ENCODE data around the gene CBFA2T3. TPM values are rescaled to one million over a fixed set of nuclear protein-coding genes. Genes with fewer than 3 reads are reported as not detected.

Gene CBFA2T3
- total RNA-seq, 1 experiment from 2014 or later, result 2.9 TPM

DNA sequence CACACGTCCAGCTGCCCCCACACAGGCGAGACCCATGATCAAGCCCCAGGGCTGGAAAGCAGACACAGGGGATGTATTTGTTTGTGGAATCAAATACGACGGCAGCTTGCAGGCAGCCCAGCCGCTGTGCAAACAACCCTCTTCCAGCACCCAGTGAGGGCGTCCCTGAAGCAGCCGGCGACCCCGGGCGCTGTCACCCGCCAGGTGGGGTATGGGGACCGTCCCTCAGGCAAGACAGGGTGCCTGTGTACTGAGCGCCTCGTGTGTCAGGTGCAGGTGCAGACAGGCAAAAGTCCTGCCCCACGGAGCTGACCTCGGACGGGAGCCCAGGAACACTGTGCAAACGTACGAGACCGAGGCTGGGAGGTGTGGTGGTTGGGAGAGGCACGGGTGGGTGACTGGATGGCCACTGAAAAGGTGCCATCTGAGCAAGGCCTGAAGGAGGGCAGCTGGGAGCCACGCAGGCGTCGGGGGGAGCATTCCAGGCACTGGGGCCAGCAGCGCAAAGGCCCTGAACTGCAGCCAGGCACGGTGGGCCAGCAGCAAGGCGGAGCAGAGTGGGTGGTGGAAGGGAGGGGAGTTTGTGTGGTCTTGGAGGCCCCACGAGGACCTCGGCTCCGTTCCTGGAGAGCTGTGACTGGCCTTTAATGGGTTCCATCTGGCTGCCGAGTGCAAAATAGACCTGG is 48.5 kb downstream of the CBFA2T3 start:
- Histone ChIP-seq H3K27me3 (ENCODE audit: insufficient read depth, low read length) (no peaks in the 10 kb centered on the region), H3K4me2 (ENCODE audit: insufficient read depth, insufficient read length, low read length) (no peak overlapping the region), H3K18ac (ENCODE audit: insufficient read length, low read depth, low read length) (no peak overlapping the region), H2AFZ (ENCODE audit: low read length) (no peak overlapping the region), H3K23ac (ENCODE audit: insufficient read length, low read depth, low read length) (no peak overlapping the region), H4K20me1 (ENCODE audit: control insufficient read depth, insufficient read depth, insufficient read length) (no peaks in the 10 kb centered on the region), H3K4ac (ENCODE audit: low read depth, low read length) (no peak overlapping the region), H3K9me3 (ENCODE audit: control insufficient read depth, low read depth, low read length) (no peaks in the 10 kb centered on the region), H3K79me2 (ENCODE audit: insufficient read depth, low read length) (no peaks in the 10 kb centered on the region), H2AK5ac (ENCODE audit: insufficient read length, low read length) (no peak overlapping the region), H3K23me2 (ENCODE audit: insufficient read length, low read depth, low read length, poor library complexity, severe bottlenecking) (no peaks in the 10 kb centered on the region), H3K4me1 (ENCODE audit: insufficient read depth, low read length) (no peaks in the 10 kb centered on the region; the same call in 1 of the 2 replicates), H2BK12ac (ENCODE audit: insufficient read length, low read depth, low read length) (no peak overlapping the region), H3T11ph (ENCODE audit: low read length) (no peak overlapping the region), H3K9ac (ENCODE audit: extremely low read depth, insufficient read length, low read length) (no peak overlapping the region), H3K79me1 (ENCODE audit: insufficient read depth, low read depth, low read length, poor library complexity, severe bottlenecking) (no peaks in the 10 kb centered on the region), H2BK5ac (ENCODE audit: insufficient read length, low read length) (no peak overlapping the region), H4K8ac (replicated peaks; ENCODE audit: insufficient read length, low read depth, low read length) (no peak overlapping the region), H3K27ac (ENCODE audit: insufficient read length, low read depth, low read length) (no peak overlapping the region), H2BK120ac (ENCODE audit: low read depth, low read length, poor library complexity, severe bottlenecking) (no peak overlapping the region), H4K91ac (ENCODE audit: insufficient read length, low read depth, low read length) (no peak overlapping the region), H3K14ac (ENCODE audit: insufficient read depth, low read length) (no peak overlapping the region; the same call in 1 of the 2 replicates), H4K5ac (ENCODE audit: insufficient read length, low read depth, low read length) (no peak overlapping the region), H2BK20ac (ENCODE audit: low read depth, low read length, poor library complexity, severe bottlenecking) (no peak overlapping the region), H3K56ac (ENCODE audit: insufficient read length, low read depth, low read length) (no peak overlapping the region), H2BK15ac (ENCODE audit: low read depth, low read length) (no peak overlapping the region)
- Mint-ChIP-seq H3K4me1 (peaks cover 16 to 26% of the 10 kb centered on the region in 2 experiments), H3K4me3 (no peak overlapping the region), H3K36me3 (ENCODE audit: insufficient read depth in 1 of 3, low read depth in 3 of 3) (no peaks in the 10 kb centered on the region), H3K9me3 (peaks cover 2 to 3% of the 10 kb centered on the region in 2 experiments; a peak in 3 of 5 replicates), H3K27ac (no peak overlapping the region; a peak in 1 of 7 replicates), H3K27me3 (ENCODE audit: low read depth) (no peaks in the 10 kb centered on the region; the same call in none of the 2 replicates)
- no peak for DNase-seq
- WGBS (ENCODE audit: extremely low coverage, insufficient read length, low lambda C conversion rate), result no CpG with 5 or more reads among the region's 31 CpGs
- TF ChIP-seq, protein P1, sequence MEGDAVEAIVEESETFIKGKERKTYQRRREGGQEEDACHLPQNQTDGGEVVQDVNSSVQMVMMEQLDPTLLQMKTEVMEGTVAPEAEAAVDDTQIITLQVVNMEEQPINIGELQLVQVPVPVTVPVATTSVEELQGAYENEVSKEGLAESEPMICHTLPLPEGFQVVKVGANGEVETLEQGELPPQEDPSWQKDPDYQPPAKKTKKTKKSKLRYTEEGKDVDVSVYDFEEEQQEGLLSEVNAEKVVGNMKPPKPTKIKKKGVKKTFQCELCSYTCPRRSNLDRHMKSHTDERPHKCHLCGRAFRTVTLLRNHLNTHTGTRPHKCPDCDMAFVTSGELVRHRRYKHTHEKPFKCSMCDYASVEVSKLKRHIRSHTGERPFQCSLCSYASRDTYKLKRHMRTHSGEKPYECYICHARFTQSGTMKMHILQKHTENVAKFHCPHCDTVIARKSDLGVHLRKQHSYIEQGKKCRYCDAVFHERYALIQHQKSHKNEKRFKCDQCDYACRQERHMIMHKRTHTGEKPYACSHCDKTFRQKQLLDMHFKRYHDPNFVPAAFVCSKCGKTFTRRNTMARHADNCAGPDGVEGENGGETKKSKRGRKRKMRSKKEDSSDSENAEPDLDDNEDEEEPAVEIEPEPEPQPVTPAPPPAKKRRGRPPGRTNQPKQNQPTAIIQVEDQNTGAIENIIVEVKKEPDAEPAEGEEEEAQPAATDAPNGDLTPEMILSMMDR (conservative IDR thresholded peaks at IDR 0.05), result no peak

Data from H9 (cell line).